ENCODE measurements around the gene FCSK. TPM values are rescaled to one million over a fixed set of nuclear protein-coding genes. Genes with fewer than 3 reads are reported as not detected.
A peak's percentile ranks its signal among the peaks of the same experiment; 100 is the strongest.

Gene FCSK
- total and polyA plus RNA-seq, 2 of the 13 experiments (the other 11 are each of a cell fraction or from before 2014, with no cell fraction given), result 9.1 to 19.2 TPM

- TF ChIP-seq KDM6A (CRISPR knock-in tag; IDR thresholded peaks at IDR 0.05; ENCODE audit: low read depth) (peak; percentile 98), ARNT (IDR thresholded peaks at IDR 0.05) (no peak), ZNF761 (CRISPR knock-in tag; conservative IDR thresholded peaks at IDR 0.05) (peak; percentile 98), ZNF816 (CRISPR knock-in tag; IDR thresholded peaks at IDR 0.05; ENCODE audit: borderline replicate concordance) (peak; percentile 97), ZNF414 (CRISPR knock-in tag; IDR thresholded peaks at IDR 0.05) (peak; percentile 94), ZSCAN20 (CRISPR knock-in tag; IDR thresholded peaks at IDR 0.05; ENCODE audit: borderline replicate concordance) (no peak), ZGPAT (CRISPR knock-in tag; IDR thresholded peaks at IDR 0.05) (peak; percentile 99), STAT6 (CRISPR knock-in tag; IDR thresholded peaks at IDR 0.05; ENCODE audit: borderline replicate concordance) (peak; percentile 94; the same call in 1 of the 2 replicates), MTF1 (CRISPR knock-in tag; IDR thresholded peaks at IDR 0.05) (no peak), ZNF546 (CRISPR knock-in tag; conservative IDR thresholded peaks at IDR 0.05) (no peak), ZFYVE20 (CRISPR knock-in tag; IDR thresholded peaks at IDR 0.05; ENCODE audit: borderline replicate concordance, low read depth) (no peak), ZNF549 (CRISPR knock-in tag; IDR thresholded peaks at IDR 0.05) (no peak), PHF5A (CRISPR knock-in tag; IDR thresholded peaks at IDR 0.05; ENCODE audit: low read depth, unreplicated experiment) (peak; percentile 99), PRPF4 (IDR thresholded peaks at IDR 0.05; ENCODE audit: low read depth, low read length, poor library complexity, severe bottlenecking) (peak; percentile 90), ZNF274 (CRISPR knock-in tag; IDR thresholded peaks at IDR 0.05) (no peak), SP2 (CRISPR knock-in tag; IDR thresholded peaks at IDR 0.05) (no peak), EP300 (IDR thresholded peaks at IDR 0.05; ENCODE audit: low read depth in 2 of 2, low read length in 2 of 2) (peak; percentile 88 to 97), EP300 (CRISPR knock-in tag; IDR thresholded peaks at IDR 0.05; ENCODE audit: borderline replicate concordance) (peak; percentile 92), TFDP1 (CRISPR knock-in tag; IDR thresholded peaks at IDR 0.05; ENCODE audit: borderline replicate concordance) (peak; percentile 50), ZNF737 (CRISPR knock-in tag; IDR thresholded peaks at IDR 0.05; ENCODE audit: borderline replicate concordance) (no peak), HOXD1 (CRISPR knock-in tag; IDR thresholded peaks at IDR 0.05) (no peak; the same call in 1 of the 2 replicates), CCAR2 (optimal IDR thresholded peaks at IDR 0.05; ENCODE audit: low read depth, low read length) (no peak), NBN (conservative IDR thresholded peaks at IDR 0.05) (no peak)
Observed at GRCh38 chr16:70428178-70428998, 26.0 kb upstream of the FCSK start (continued).

All from HepG2 (cell line).